HG03460 (cell line): Measurements from ENCODE around the gene UBA5.

Source experiments
- ATAC-seq: cut with Tn5 transposase; IDR thresholded peaks from one replicate; pipeline ENCODE4 v1.9.1; 2021; ENCODE audit not compliant: unreplicated experiment

The UBA5 gene

DNA sequence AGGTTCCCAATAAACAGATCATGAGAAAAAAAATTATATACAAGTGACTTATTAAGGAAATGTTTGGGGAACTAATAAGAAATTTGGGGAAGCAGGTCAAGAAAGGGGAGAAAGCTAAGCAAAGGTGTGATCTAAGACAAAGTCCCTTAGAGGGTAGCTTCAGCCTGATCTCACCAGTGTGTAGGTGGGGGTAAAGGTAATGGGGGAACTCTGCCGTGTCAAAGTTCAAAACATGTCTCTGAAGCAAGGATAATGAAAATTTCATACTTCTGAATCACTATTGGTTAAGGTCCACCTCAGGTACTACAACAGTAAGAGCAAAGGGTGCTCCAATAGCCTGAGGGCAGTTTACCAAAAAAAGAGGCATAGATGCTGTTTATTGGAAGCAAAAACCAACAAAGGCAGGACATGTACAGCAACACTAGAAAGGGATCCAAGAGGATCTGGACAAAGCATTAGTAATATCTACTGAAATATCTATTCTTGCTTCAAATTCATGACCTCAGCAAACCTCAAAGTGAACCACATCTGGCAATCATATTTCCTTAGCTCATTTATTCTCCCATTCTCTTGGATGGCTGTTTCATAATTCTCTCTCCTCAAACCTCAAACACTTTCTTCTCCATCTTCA, 7.4 kb upstream of the UBA5 start:
- no peak for ATAC-seq

GRCh38 chr3:132654190-132654589, 5.9 kb upstream of the UBA5 start:
- no peak for ATAC-seq

- no peak for ATAC-seq
Measured at GRCh38 chr3:132654721-132655120, 5.4 kb upstream of the UBA5 start.

GRCh38 chr3:132655471-132655870, 4.7 kb upstream of the UBA5 start:
- no peak for ATAC-seq

DNA sequence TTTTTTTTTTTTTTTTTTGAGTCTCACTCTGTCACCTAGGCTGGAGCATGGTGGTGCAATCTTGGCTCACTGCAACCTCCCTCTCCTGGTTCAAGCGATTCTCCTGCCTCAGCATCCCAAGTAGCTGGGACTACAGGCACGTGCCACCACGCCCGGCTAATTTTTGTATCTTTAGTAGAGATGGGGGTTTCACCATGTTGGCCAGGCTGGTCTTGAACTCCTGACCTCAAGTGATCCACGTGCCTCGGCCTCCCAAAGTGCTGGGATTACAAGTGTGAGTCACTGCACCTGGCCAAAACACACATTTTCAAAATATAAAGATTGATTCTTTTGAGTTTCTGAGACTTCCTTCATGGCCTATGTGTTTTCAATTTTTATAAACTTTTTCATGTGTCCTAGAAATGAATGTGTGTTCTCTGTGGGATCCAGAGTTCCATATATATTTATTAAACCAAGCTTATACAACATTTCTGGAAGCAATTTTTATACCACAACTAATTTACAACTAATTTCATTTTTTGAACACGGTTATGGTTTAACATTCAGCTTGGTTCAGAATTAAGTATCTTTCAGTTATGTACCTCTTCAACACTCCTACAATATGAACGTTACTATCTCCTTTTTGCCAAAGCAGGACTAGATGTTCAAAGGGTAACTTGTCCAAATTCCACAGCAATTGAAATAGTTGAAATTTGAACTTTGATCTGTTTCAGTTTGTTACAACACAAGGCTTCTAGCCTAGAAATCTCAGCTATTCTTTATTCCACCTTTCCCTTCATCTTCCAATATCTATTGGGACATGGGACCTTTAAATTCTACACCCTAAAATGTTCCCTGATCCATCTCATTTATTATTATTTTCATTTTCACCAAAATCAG, 2.0 kb upstream of the UBA5 start:
- ATAC-seq: no peak

DNA sequence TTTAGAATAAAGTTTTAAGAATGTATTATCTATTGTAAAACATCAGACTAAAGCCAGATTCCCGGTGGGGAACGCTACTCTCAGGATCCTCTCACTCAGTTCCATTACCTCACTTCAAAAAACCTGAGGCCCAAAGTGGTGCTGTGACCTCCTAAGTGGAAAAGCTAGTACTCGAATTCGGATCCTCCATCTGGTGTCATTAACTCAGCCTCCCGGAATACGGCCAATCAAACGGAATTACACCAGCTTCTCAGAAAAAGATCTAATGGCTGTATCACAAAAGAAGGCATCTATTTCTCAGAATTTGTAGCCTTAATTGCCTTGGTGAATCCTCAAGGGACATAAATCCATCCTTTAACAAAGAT, 1.1 kb upstream of the UBA5 start:
- no peak for ATAC-seq

GRCh38 chr3:132659365-132660051, 621 bp upstream of the UBA5 start, which contains the start of gene ACAD11:
TSS of gene ACAD11 (minus strand) at chr3:132659809. CDS start at chr3:132659751, 58 bp downstream.
- ATAC-seq: peak; percentile 50

- peak; percentile 6 for ATAC-seq
Measured at GRCh38 chr3:132660811-132661070, 612 bp downstream of the UBA5 start.

DNA sequence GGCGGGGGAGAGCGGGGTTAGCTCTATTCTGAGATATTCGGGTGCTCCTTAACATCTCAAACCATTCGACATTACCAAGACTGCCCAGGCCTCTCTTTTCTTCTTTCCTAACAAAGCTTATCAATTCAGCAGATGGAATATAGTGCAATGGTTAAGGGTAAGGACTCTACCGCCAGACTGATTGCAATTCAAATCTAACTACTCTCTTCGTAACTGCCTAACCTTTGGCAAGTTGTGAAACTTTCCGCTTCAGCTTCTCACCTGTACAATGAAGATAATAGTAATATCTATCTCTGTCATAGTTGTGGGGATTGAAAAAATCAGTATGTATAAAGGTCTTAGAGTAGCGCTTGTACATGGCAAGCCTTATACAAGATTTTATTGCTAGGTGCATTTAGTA, 972 bp downstream of the UBA5 start:
- ATAC-seq: no peak

DNA sequence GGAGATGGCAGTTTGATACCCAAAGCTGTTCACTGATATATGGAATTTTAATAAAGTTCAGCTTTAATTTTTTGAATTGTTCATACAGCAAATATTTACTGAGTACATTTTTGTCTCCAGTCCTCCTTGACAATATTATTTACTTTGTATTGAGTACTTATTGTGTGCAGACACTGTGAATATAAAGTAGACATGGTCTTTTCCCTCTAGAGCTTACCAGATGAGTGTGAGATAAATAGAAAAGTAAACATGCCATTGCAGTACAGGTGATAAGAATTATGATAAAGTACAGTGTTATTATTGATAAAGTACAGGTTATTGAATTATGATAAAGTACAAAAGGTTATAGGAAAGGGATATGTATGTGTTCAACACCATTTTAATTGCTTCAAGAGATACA, 2.1 kb downstream of the UBA5 start:
- ATAC-seq: no peak

DNA sequence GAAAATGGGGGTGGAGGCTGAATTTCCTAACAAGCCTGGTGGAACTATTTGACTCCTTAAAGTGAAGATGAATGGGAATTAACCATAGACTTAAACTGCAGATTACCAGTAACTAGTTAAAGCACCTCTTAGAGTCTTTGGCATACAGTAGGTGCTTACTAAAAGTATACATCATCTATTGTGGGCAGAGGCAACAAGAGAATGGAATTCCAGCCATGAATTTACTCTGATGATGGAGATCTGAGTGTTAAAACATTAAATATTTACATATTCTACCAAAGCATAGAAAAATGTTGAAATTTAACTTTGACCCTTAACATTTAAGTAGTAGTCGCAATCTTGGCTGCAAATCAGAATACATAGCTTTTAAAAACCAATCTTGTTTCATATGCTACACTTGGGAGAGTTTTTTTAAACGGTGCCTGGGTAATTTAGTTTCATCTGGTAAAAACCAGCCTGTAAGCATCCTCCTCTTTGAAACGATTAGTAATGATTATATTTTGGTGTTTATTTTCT, 5.2 kb downstream of the UBA5 start:
- ATAC-seq: no peak

GRCh38 chr3:132669256-132669777, 9.2 kb downstream of the UBA5 start:
- no peak for ATAC-seq

- no peak for ATAC-seq
Measured at GRCh38 chr3:132675408-132675807, 15.3 kb downstream of the UBA5 start.

- ATAC-seq: no peak
Measured at GRCh38 chr3:132679911-132680310, 19.8 kb downstream of the UBA5 start.

DNA sequence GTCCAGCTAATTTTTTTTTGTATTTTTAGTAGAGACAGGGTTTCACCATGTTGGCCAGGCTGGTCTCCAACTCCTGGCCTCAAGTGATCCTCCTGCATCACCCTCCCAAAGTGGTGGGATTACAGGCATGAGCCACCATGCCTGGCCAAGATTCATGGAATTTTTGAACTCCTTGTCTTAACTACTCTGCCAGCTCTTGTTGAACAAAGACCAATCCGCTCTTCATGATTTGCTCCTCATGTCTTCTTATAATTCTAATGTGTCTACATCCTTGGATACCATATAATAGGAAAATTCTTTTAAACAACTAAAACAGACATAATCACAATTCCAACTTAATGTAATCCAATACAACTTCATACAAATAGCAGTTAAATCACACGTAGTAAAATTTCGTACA, 21.3 kb downstream of the UBA5 start:
- ATAC-seq: no peak

DNA sequence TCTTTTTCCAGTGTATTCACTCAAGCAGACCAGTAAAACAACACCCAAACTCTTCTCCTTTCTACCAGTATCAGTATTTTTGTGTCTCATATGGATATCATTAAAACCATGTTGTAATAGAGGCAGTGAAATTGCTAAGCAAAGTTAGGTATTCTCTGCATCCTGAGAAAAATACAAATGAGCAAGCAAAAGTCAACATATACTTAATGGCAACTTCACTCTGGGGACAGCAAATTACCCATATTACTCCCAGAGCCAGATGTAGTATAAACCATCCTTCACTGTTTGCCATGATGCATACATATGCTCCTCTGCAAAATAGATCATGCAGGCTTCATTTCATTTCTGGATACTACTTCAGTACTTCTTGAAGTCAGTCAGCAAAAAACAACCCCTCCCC, 22.1 kb downstream of the UBA5 start:
- ATAC-seq: no peak

DNA sequence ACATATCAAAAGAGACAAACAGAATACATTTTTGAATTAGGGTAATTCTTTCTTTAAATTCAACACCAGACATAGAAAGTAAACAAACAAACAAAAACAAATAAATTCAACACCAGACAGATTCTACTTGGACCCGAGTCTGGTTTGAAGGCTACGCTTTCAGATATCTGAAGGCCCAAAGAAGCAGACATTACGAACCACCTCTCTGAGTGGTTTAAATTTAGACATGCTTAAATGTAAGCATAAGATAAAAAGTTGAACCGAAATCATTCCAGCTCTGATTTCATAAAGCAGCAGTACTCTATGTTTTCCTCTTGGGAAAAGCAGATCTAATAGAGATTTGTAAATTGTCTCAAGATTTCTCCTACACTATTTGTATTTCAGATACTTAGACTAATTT, 29.9 kb downstream of the UBA5 start:
- no peak for ATAC-seq

GRCh38 chr3:132694991-132695390, 34.9 kb downstream of the UBA5 start:
- no peak for ATAC-seq

DNA sequence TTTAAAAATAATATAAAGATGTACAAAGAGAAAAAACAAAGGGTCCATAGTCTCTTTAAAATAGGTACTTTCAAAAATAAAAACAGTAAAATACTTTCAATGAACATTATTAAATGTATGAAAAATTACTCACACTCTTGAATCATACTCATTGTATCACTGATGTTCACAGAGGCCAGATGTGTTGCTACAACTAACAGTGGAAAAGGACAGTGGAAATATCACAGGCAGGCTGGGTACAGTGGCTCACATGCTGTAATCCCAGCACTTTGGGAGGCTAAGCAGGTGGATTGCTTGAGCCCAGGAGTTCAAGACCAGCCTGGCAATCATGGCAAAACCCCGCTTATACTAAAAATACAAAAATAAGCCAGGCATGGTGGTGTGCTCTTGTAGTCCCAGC, 35.3 kb downstream of the UBA5 start:
- ATAC-seq: no peak

DNA sequence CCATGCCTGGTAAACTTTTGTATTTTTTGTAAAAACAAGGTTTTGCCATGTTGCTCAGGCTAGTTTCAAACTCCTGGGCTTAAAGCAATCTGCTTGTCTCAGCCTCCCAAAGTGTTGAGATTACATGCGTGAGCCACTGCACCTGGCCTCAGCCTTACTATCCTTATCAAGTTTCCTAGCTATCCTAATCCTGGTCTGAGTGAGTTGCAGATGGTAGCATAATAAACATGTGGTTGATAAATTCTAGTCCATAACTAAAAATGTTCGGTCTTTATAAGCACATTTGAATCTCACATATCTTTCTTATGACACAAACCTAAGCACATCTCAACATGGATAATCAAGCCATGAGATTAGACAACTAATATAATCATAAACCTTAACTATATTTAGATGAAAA, 43.6 kb downstream of the UBA5 start:
- ATAC-seq: no peak

- ATAC-seq: no peak
Measured at GRCh38 chr3:132709761-132710160, 49.6 kb downstream of the UBA5 start.

GRCh38 chr3:132710311-132710710, 50.2 kb downstream of the UBA5 start:
- no peak for ATAC-seq
